Mesodermal cell (in vitro differentiated cells): ENCODE results near the gene CD300E.

Experiments used
- H3K27ac ChIP-seq: 2 replicates; pipeline ENCODE4 v1.7.0; 2013; ENCODE audit warnings: mild to moderate bottlenecking, low read depth, low read length, moderate library complexity; ENCODE audit not compliant: severe bottlenecking
- H3K36me3 ChIP-seq: 2 replicates; pipeline ENCODE4 v1.7.1; 2013; ENCODE audit warnings: mild to moderate bottlenecking, low read length, moderate library complexity; ENCODE audit not compliant: control insufficient read depth, insufficient read depth
- H3K4me1 ChIP-seq: one replicate; pipeline ENCODE4 v1.7.1; 2013; ENCODE audit warnings: mild to moderate bottlenecking, low read length; ENCODE audit not compliant: insufficient read depth, control insufficient read depth, poor library complexity, severe bottlenecking
- H3K4me3 ChIP-seq: 2 replicates; pipeline ENCODE4 v1.7.0; 2013; ENCODE audit warnings: low read length, control low read depth, mild to moderate bottlenecking; ENCODE audit not compliant: insufficient read depth, poor library complexity, severe bottlenecking; ENCODE audit errors: extremely low read depth
- H3K9me3 ChIP-seq: 2 replicates; pipeline ENCODE4 v1.7.1; 2013; ENCODE audit warnings: mild to moderate bottlenecking, low read length, moderate library complexity; ENCODE audit not compliant: control insufficient read depth
- WGBS, 2 experiments: methylation state at CpG; one replicate each; pipeline ENCODE4 v1.1.5; 2013; ENCODE audit warnings: missing lambda C conversion rate in 2 of 2; ENCODE audit not compliant: insufficient coverage in 2 of 2; 5-methylcytosine and 5-hydroxymethylcytosine counted together

Gene CD300E

GRCh38 chr17:74616696-74617095 is 6.8 kb downstream of the CD300E start:
- H3K9me3 ChIP-seq: no peaks in the 10 kb centered on the region
- H3K36me3 ChIP-seq: no peaks in the 10 kb centered on the region
- H3K27ac ChIP-seq: no peak overlapping the region
- no peak overlapping the region for H3K4me3 ChIP-seq
- no peaks in the 10 kb centered on the region for H3K4me1 ChIP-seq
- 77 to 100% methylated on average over 2 to 6 of the region's 7 CpGs for WGBS, 2 experiments

- WGBS, 2 experiments: 80 to 89% methylated on average over 4 to 6 of the region's 6 CpGs
- no peaks in the 10 kb centered on the region for H3K36me3 ChIP-seq
- H3K4me1 ChIP-seq: no peaks in the 10 kb centered on the region
- H3K27ac ChIP-seq: no peak overlapping the region
- no peak overlapping the region for H3K4me3 ChIP-seq
- no peaks in the 10 kb centered on the region for H3K9me3 ChIP-seq
Measured at GRCh38 chr17:74612046-74612445, 11.5 kb downstream of the CD300E start.

- H3K4me3 ChIP-seq: no peak overlapping the region
- 34 to 75% methylated on average over 1 to 2 of the region's 2 CpGs for WGBS, 2 experiments
- H3K4me1 ChIP-seq: peaks cover 3% of the 10 kb centered on the region
- H3K36me3 ChIP-seq: no peaks in the 10 kb centered on the region
- H3K9me3 ChIP-seq: no peaks in the 10 kb centered on the region
- no peak overlapping the region for H3K27ac ChIP-seq
Measured at GRCh38 chr17:74610108-74610507, 13.4 kb downstream of the CD300E start.

- WGBS, 2 experiments: 94 to 96% methylated on average over 2 to 3 of the region's 3 CpGs
- Histone ChIP-seq H3K4me1 (peaks cover 6% of the 10 kb centered on the region), H3K36me3 (no peaks in the 10 kb centered on the region), H3K27ac (no peak overlapping the region), H3K4me3 (no peak overlapping the region), H3K9me3 (no peaks in the 10 kb centered on the region)
Measured at GRCh38 chr17:74608511-74608910, 15.0 kb downstream of the CD300E start.

- Histone ChIP-seq H3K36me3 (no peaks in the 10 kb centered on the region), H3K9me3 (no peaks in the 10 kb centered on the region), H3K4me3 (no peak overlapping the region), H3K27ac (no peak overlapping the region), H3K4me1 (peaks cover 6% of the 10 kb centered on the region)
- 80% methylated on average over 1 of the region's 1 CpG; no CpG with 5 or more reads in 1 of the 2 experiments for WGBS, 2 experiments
Measured at GRCh38 chr17:74607221-74607620, 16.3 kb downstream of the CD300E start.

GRCh38 chr17:74606050-74606449 is 17.5 kb downstream of the CD300E start:
- Histone ChIP-seq H3K4me1 (peaks cover 6% of the 10 kb centered on the region), H3K36me3 (no peaks in the 10 kb centered on the region), H3K4me3 (no peak overlapping the region), H3K9me3 (no peaks in the 10 kb centered on the region), H3K27ac (no peak overlapping the region)
- WGBS, 2 experiments: 88 to 90% methylated on average over 5 to 8 of the region's 8 CpGs

- no peaks in the 10 kb centered on the region for H3K36me3 ChIP-seq
- 75 to 83% methylated on average over 7 to 9 of the region's 10 CpGs for WGBS, 2 experiments
- H3K4me3 ChIP-seq: no peak overlapping the region
- no peak overlapping the region for H3K27ac ChIP-seq
- peaks cover 11% of the 10 kb centered on the region for H3K4me1 ChIP-seq
- H3K9me3 ChIP-seq: no peaks in the 10 kb centered on the region
Measured at GRCh38 chr17:74605361-74605760, 18.2 kb downstream of the CD300E start.

- H3K4me1 ChIP-seq: peaks cover 15% of the 10 kb centered on the region
- H3K4me3 ChIP-seq: no peak overlapping the region
- H3K9me3 ChIP-seq: no peaks in the 10 kb centered on the region
- 83 to 88% methylated on average over 7 to 8 of the region's 10 CpGs for whole genome bisulfite sequencing, 2 experiments
- no peaks in the 10 kb centered on the region for H3K36me3 ChIP-seq
- H3K27ac ChIP-seq: no peak overlapping the region
Measured at GRCh38 chr17:74604761-74605160, 18.8 kb downstream of the CD300E start.

GRCh38 chr17:74604200-74604599 is 19.3 kb downstream of the CD300E start:
- no peaks in the 10 kb centered on the region for H3K36me3 ChIP-seq
- H3K9me3 ChIP-seq: no peaks in the 10 kb centered on the region
- H3K4me1 ChIP-seq: peaks cover 20% of the 10 kb centered on the region
- 87 to 88% methylated on average over 3 to 6 of the region's 6 CpGs for WGBS, 2 experiments
- no peak overlapping the region for H3K27ac ChIP-seq
- H3K4me3 ChIP-seq: no peak overlapping the region

- Histone ChIP-seq H3K36me3 (no peaks in the 10 kb centered on the region), H3K27ac (no peak overlapping the region), H3K9me3 (no peaks in the 10 kb centered on the region), H3K4me3 (no peak overlapping the region), H3K4me1 (peaks cover 25% of the 10 kb centered on the region)
- 83 to 89% methylated on average over 3 to 5 of the region's 5 CpGs for WGBS, 2 experiments
Measured at GRCh38 chr17:74603746-74604145, 19.8 kb downstream of the CD300E start.

GRCh38 chr17:74603037-74603635 is 20.4 kb downstream of the CD300E start:
- H3K4me1 ChIP-seq: peaks cover 26% of the 10 kb centered on the region
- H3K4me3 ChIP-seq: no peak overlapping the region
- no peaks in the 10 kb centered on the region for H3K9me3 ChIP-seq
- H3K27ac ChIP-seq: no peak overlapping the region
- no peaks in the 10 kb centered on the region for H3K36me3 ChIP-seq
- WGBS, 2 experiments: 86 to 89% methylated on average over 3 to 4 of the region's 6 CpGs
